ENCODE results near the gene HTR2A.
A peak's percentile ranks its signal among the peaks of the same experiment; 100 is the strongest.

Gene HTR2A

GRCh38 chr13:46896341-46897137, at the start of gene HTR2A:
Gene HTR2A (minus strand): TSS chr13:46897053. CDS start chr13:46895906, 1,147 bp downstream.
- DNase-seq = peak; percentile 55

GRCh38 chr13:46936525-46936924, 39.7 kb upstream of the HTR2A start:
- DNase-seq = no peak

- no peak for DNase-seq
These were observed 37.9 kb upstream of the HTR2A start for GRCh38 chr13:46934749-46935148.

GRCh38 chr13:46926916-46927590, 30.2 kb upstream of the HTR2A start:
- no peak for DNase-seq

- DNase-seq = no peak
These were observed 28.6 kb upstream of the HTR2A start for GRCh38 chr13:46925486-46925885.

GRCh38 chr13:46914341-46914740, 17.5 kb upstream of the HTR2A start:
- DNase-seq = no peak

GRCh38 chr13:46913757-46914156, 16.9 kb upstream of the HTR2A start:
- no peak for DNase-seq

GRCh38 chr13:46909042-46909441, 12.2 kb upstream of the HTR2A start:
- DNase-seq = no peak

- no peak for DNase-seq
These were observed 11.6 kb upstream of the HTR2A start for GRCh38 chr13:46908501-46908900.

- no peak for DNase-seq
These were observed 9.6 kb upstream of the HTR2A start for GRCh38 chr13:46906405-46906804.

GRCh38 chr13:46905249-46905648, 8.4 kb upstream of the HTR2A start:
- DNase-seq = peak; percentile 32

- no peak for DNase-seq
These were observed 6.9 kb upstream of the HTR2A start for GRCh38 chr13:46903748-46904147.

- no peak for DNase-seq
These were observed 4.9 kb upstream of the HTR2A start for GRCh38 chr13:46901721-46902120.

GRCh38 chr13:46899801-46900200, 2.9 kb upstream of the HTR2A start:
- no peak for DNase-seq

- peak; percentile 10 for DNase-seq
These were observed 1.5 kb downstream of the HTR2A start for GRCh38 chr13:46895381-46895780.

GRCh38 chr13:46894568-46894967, 2.3 kb downstream of the HTR2A start:
- DNase-seq = no peak

GRCh38 chr13:46893798-46894560, 2.9 kb downstream of the HTR2A start:
- DNase-seq = peak; percentile 82

- DNase-seq = no peak
These were observed 3.6 kb downstream of the HTR2A start for GRCh38 chr13:46893221-46893740.

GRCh38 chr13:46885018-46885417, 11.8 kb downstream of the HTR2A start:
- DNase-seq = no peak

- no peak for DNase-seq
These were observed 12.3 kb downstream of the HTR2A start for GRCh38 chr13:46884531-46884930.

- no peak for DNase-seq
These were observed 15.2 kb downstream of the HTR2A start for GRCh38 chr13:46881621-46882020.

GRCh38 chr13:46874006-46874405, 22.8 kb downstream of the HTR2A start:
- no peak for DNase-seq

- no peak for DNase-seq
These were observed 25.3 kb downstream of the HTR2A start for GRCh38 chr13:46871557-46871956.

Data from hematopoietic multipotent progenitor cell treated with erythropoietin and hydrocortisone succinate and interleukin-3 and kit ligand, for 4 days (in vitro differentiated cells).